Fibroblast of skin of right biceps (primary cell): Measurements from ENCODE around the gene SHANK2.

ENCODE experiments used
- DNase-seq: peaks from one replicate; pipeline ENCODE4 v3.0.0-alpha.2; 2013

Gene SHANK2

GRCh38 chr11:71252269-71252769, at the start of gene SHANK2:
Gene SHANK2 (minus strand): TSS chr11:71252577. CDS start chr11:71147326, 105,251 bp downstream.
- DNase-seq = no peak

GRCh38 chr11:71301858-71302533, 49.6 kb upstream of the SHANK2 start:
- DNase-seq = no peak

GRCh38 chr11:71301046-71301857, 48.9 kb upstream of the SHANK2 start:
- DNase-seq = no peak

- DNase-seq = no peak
Observed at GRCh38 chr11:71300187-71300586, 47.8 kb upstream of the SHANK2 start.

GRCh38 chr11:71298761-71299181, 46.4 kb upstream of the SHANK2 start:
- no peak for DNase-seq

GRCh38 chr11:71298016-71298550, 45.7 kb upstream of the SHANK2 start:
- DNase-seq = no peak

GRCh38 chr11:71294846-71295600, 42.6 kb upstream of the SHANK2 start:
- no peak for DNase-seq

- DNase-seq = no peak
Observed at GRCh38 chr11:71293961-71294782, 41.8 kb upstream of the SHANK2 start.

GRCh38 chr11:71286701-71287643, 34.6 kb upstream of the SHANK2 start:
- peak; percentile 97 for DNase-seq

GRCh38 chr11:71285111-71285510, 32.7 kb upstream of the SHANK2 start:
- no peak for DNase-seq

GRCh38 chr11:71284525-71285092, 32.2 kb upstream of the SHANK2 start:
- no peak for DNase-seq

GRCh38 chr11:71283971-71284441, 31.6 kb upstream of the SHANK2 start:
- DNase-seq = no peak

GRCh38 chr11:71282581-71283351, 30.4 kb upstream of the SHANK2 start:
- no peak for DNase-seq

- DNase-seq = no peak
Observed at GRCh38 chr11:71281831-71282230, 29.5 kb upstream of the SHANK2 start.

GRCh38 chr11:71281204-71281603, 28.8 kb upstream of the SHANK2 start:
- DNase-seq = no peak

GRCh38 chr11:71279916-71280645, 27.7 kb upstream of the SHANK2 start:
- DNase-seq = no peak

- DNase-seq = no peak
Observed at GRCh38 chr11:71272161-71272560, 19.8 kb upstream of the SHANK2 start.

- no peak for DNase-seq
Observed at GRCh38 chr11:71269603-71270511, 17.5 kb upstream of the SHANK2 start.
